HEK293 (cell line): ENCODE results near the gene DHRS4L2.

Source experiments
- AEBP2 ChIP-seq: fragments of 450-650 bp; formaldehyde crosslinking; IDR thresholded peaks from 2 replicates; pipeline ENCODE4 v1.5.1; 2016; ENCODE audit warnings: missing biosample characterization, missing genetic modification characterization, borderline replicate concordance
- GLI4 ChIP-seq: fragments of 450-650 bp; formaldehyde crosslinking; IDR thresholded peaks from 2 replicates; pipeline ENCODE4 v1.5.1; 2016; ENCODE audit warnings: missing biosample characterization, missing genetic modification characterization
- GLIS1 ChIP-seq: fragments of 450-650 bp; formaldehyde crosslinking; IDR thresholded peaks from 2 replicates; pipeline ENCODE4 v1.5.1; 2016; ENCODE audit warnings: missing biosample characterization, missing genetic modification characterization
- IKZF3 ChIP-seq: fragments of 450-650 bp; IDR thresholded peaks from 2 replicates; pipeline ENCODE4 v1.5.0; 2018; ENCODE audit warnings: missing biosample characterization, mild to moderate bottlenecking, missing genetic modification characterization, moderate library complexity
- INSM2 ChIP-seq: fragments of 450-650 bp; formaldehyde crosslinking; IDR thresholded peaks from 2 replicates; pipeline ENCODE4 v1.5.1; 2016; ENCODE audit warnings: missing biosample characterization, missing genetic modification characterization
- PATZ1 ChIP-seq: fragments of 450-650 bp; formaldehyde crosslinking; IDR thresholded peaks from 2 replicates; pipeline ENCODE4 v1.5.1; 2016; ENCODE audit warnings: missing biosample characterization, missing genetic modification characterization
- SCRT1 ChIP-seq: fragments of 450-650 bp; formaldehyde crosslinking; IDR thresholded peaks from 2 replicates; pipeline ENCODE4 v1.5.1; 2016; ENCODE audit warnings: missing biosample characterization, missing genetic modification characterization, borderline replicate concordance
- ZNF121 ChIP-seq: fragments of 450-650 bp; formaldehyde crosslinking; IDR thresholded peaks from 2 replicates; pipeline ENCODE4 v1.5.1; 2016; ENCODE audit warnings: missing biosample characterization, missing genetic modification characterization
- ZNF140 ChIP-seq: fragments of 450-650 bp; formaldehyde crosslinking; IDR thresholded peaks from 2 replicates; pipeline ENCODE4 v1.5.1; 2016; ENCODE audit warnings: missing biosample characterization, missing genetic modification characterization
- ZNF18 ChIP-seq: fragments of 450-650 bp; formaldehyde crosslinking; IDR thresholded peaks from 2 replicates; pipeline ENCODE4 v1.5.1; 2016; ENCODE audit warnings: missing biosample characterization, missing genetic modification characterization
- ZNF184 ChIP-seq: fragments of 450-650 bp; IDR thresholded peaks from 2 replicates; pipeline ENCODE4 v1.5.1; 2018; ENCODE audit warnings: missing biosample characterization, mild to moderate bottlenecking, missing genetic modification characterization
- ZNF211 ChIP-seq: fragments of 450-650 bp; formaldehyde crosslinking; IDR thresholded peaks from 2 replicates; pipeline ENCODE4 v1.5.1; 2016; ENCODE audit warnings: low read depth, missing biosample characterization, missing genetic modification characterization
- ZNF23 ChIP-seq: fragments of 450-650 bp; formaldehyde crosslinking; IDR thresholded peaks from 2 replicates; pipeline ENCODE4 v1.5.1; 2016; ENCODE audit warnings: missing biosample characterization, missing genetic modification characterization, borderline replicate concordance
- ZNF26 ChIP-seq: fragments of 450-650 bp; formaldehyde crosslinking; IDR thresholded peaks from 2 replicates; pipeline ENCODE4 v1.5.1; 2016; ENCODE audit warnings: missing biosample characterization, missing genetic modification characterization
- ZNF354C ChIP-seq: fragments of 450-650 bp; formaldehyde crosslinking; IDR thresholded peaks from 2 replicates; pipeline ENCODE4 v1.5.1; 2016; ENCODE audit warnings: missing biosample characterization, missing genetic modification characterization, low read depth, borderline replicate concordance
- ZNF416 ChIP-seq: fragments of 450-650 bp; formaldehyde crosslinking; IDR thresholded peaks from 2 replicates; pipeline ENCODE4 v1.5.1; 2016; ENCODE audit warnings: missing biosample characterization, missing genetic modification characterization
- ZNF558 ChIP-seq: fragments of 450-650 bp; formaldehyde crosslinking; IDR thresholded peaks from 2 replicates; pipeline ENCODE4 v1.5.1; 2016; ENCODE audit warnings: missing biosample characterization, missing genetic modification characterization
- ZNF623 ChIP-seq: fragments of 450-650 bp; formaldehyde crosslinking; IDR thresholded peaks from 2 replicates; pipeline ENCODE4 v1.5.1; 2016; ENCODE audit warnings: missing biosample characterization, missing genetic modification characterization
- ZNF626 ChIP-seq: fragments of 450-650 bp; sonication (Bioruptor Pico); formaldehyde crosslinking; IDR thresholded peaks from 2 replicates; pipeline ENCODE4 v1.5.1; 2018; ENCODE audit warnings: missing biosample characterization, missing genetic modification characterization, inconsistent platforms
- ZNF629 ChIP-seq: fragments of 450-650 bp; formaldehyde crosslinking; IDR thresholded peaks from 2 replicates; pipeline ENCODE4 v1.5.1; 2017; ENCODE audit warnings: missing biosample characterization, missing genetic modification characterization
- ZNF654 ChIP-seq: fragments of 450-650 bp; formaldehyde crosslinking; IDR thresholded peaks from 2 replicates; pipeline ENCODE4 v1.5.1; 2016; ENCODE audit warnings: low read depth, missing biosample characterization, missing genetic modification characterization
- ZNF843 ChIP-seq: fragments of 450-650 bp; formaldehyde crosslinking; IDR thresholded peaks from 2 replicates; pipeline ENCODE4 v1.5.1; 2016; ENCODE audit warnings: missing biosample characterization, missing genetic modification characterization
- ZSCAN5A ChIP-seq: fragments of 450-650 bp; formaldehyde crosslinking; IDR thresholded peaks from 2 replicates; pipeline ENCODE4 v1.5.1; 2016; ENCODE audit warnings: missing biosample characterization, missing genetic modification characterization
- TF ChIP-seq, protein P1 (sequence below): fragments of 450-650 bp; formaldehyde crosslinking; IDR thresholded peaks from 2 replicates; pipeline ENCODE4 v1.5.1; 2016; ENCODE audit warnings: missing biosample characterization, missing genetic modification characterization, low read depth

DHRS4L2 gene

DNA sequence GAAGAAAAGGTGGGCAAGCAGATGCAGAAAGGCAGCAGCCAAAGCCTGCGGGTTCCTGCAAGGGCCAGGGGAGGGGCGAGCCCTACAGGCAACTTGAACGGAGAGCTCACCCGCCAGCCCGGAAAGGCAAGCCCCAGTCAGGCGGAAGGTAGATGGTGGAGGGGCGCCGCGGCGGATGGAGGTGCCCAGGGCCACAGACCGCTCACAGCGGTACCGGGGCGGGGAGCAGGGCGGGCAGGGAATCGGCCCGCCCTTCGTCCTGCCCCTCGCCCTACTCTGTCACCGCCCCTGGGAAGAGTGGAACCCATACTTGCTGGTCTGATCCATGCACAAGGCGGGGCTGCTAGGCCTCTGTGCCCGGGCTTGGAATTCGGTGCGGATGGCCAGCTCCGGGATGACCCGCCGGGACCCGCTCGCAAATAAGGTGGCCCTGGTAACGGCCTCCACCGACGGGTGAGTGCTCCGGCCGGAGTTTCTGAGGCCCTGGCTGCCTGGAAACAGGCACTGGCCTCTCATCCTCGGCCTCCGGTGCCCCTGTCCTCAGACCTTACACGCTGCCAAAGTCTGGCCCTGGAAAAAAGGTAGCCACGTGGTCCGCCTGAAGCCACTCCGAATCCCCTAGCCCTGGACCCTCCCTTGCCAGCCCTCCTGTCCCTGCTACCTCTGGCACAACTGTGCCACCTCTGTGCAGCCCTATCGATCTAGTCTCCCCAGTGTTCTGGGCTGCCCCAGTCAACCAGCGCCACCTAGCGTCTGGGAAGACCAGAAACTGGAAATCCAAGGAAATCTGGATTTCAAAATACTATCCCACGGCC, 35.1 kb upstream of the DHRS4L2 start, which contains the start of gene DHRS4 (continued):
- TF ChIP-seq, protein P1, sequence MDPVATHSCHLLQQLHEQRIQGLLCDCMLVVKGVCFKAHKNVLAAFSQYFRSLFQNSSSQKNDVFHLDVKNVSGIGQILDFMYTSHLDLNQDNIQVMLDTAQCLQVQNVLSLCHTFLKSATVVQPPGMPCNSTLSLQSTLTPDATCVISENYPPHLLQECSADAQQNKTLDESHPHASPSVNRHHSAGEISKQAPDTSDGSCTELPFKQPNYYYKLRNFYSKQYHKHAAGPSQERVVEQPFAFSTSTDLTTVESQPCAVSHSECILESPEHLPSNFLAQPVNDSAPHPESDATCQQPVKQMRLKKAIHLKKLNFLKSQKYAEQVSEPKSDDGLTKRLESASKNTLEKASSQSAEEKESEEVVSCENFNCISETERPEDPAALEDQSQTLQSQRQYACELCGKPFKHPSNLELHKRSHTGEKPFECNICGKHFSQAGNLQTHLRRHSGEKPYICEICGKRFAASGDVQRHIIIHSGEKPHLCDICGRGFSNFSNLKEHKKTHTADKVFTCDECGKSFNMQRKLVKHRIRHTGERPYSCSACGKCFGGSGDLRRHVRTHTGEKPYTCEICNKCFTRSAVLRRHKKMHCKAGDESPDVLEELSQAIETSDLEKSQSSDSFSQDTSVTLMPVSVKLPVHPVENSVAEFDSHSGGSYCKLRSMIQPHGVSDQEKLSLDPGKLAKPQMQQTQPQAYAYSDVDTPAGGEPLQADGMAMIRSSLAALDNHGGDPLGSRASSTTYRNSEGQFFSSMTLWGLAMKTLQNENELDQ (tag by site-specific recombination) = no peak
- TF ChIP-seq PATZ1 (tag by site-specific recombination) = peak; percentile 83
- TF ChIP-seq AEBP2 (tag by site-specific recombination) = no peak
- TF ChIP-seq IKZF3 (tag by site-specific recombination) = peak; percentile 85
- TF ChIP-seq GLIS1 (tag by site-specific recombination) = 0 out of 2 replicates have a peak, but pooled peaks have one; percentile 33
- TF ChIP-seq INSM2 (tag by site-specific recombination) = peak; percentile 60; the same call in 1 of the 2 replicates
- TF ChIP-seq ZNF558 (tag by site-specific recombination) = peak; percentile 50; the same call in 1 of the 2 replicates
- TF ChIP-seq ZNF140 (tag by site-specific recombination) = no peak
- TF ChIP-seq ZNF654 = peak; percentile 58
- no peak for TF ChIP-seq ZNF354C (tag by site-specific recombination)
- TF ChIP-seq ZNF18 (tag by site-specific recombination) = no peak
- TF ChIP-seq SCRT1 (tag by site-specific recombination) = no peak
- peak; percentile 86; the same call in 1 of the 2 replicates for TF ChIP-seq GLI4 (tag by site-specific recombination)
- TF ChIP-seq ZNF843 = 0 out of 2 replicates have a peak, but pooled peaks have one; percentile 10
- 0 out of 2 replicates have a peak, but pooled peaks have one; percentile 63 for TF ChIP-seq ZNF629 (tag by site-specific recombination)
- TF ChIP-seq ZSCAN5A = 0 out of 2 replicates have a peak, but pooled peaks have one; percentile 77
- TF ChIP-seq ZNF626 (tag by site-specific recombination) = no peak
- TF ChIP-seq ZNF23 (tag by site-specific recombination) = no peak
- TF ChIP-seq ZNF121 (tag by site-specific recombination) = 0 out of 2 replicates have a peak, but pooled peaks have one; percentile 42
- TF ChIP-seq ZNF416 (tag by site-specific recombination) = no peak
- no peak for TF ChIP-seq ZNF26 (tag by site-specific recombination)
- TF ChIP-seq ZNF623 (tag by site-specific recombination) = peak; percentile 39; the same call in 1 of the 2 replicates
- TF ChIP-seq ZNF184 (tag by site-specific recombination) = 0 out of 2 replicates have a peak, but pooled peaks have one; percentile 17
- TF ChIP-seq ZNF211 = no peak
